ENCODE measurements around the gene POC1A. TPM values are rescaled to one million over a fixed set of nuclear protein-coding genes. Genes with fewer than 3 reads are reported as not detected.

POC1A gene
- total and polyA plus RNA-seq, 9 of the 15 experiments (the other 6 are each of a cell fraction or from before 2014, with no cell fraction given), result 7.2 to 17.5 (median 12.1) TPM

GRCh38 chr3:52052831-52053306 is 101.4 kb downstream of the POC1A start (continued):
- TF ChIP-seq ZBTB17 (CRISPR knock-in tag; IDR thresholded peaks at IDR 0.05) (no peak), ATF1 (CRISPR knock-in tag; IDR thresholded peaks at IDR 0.05) (no peak), ATF1 (tag; IDR thresholded peaks at IDR 0.05) (no peak), ZBTB40 (IDR thresholded peaks at IDR 0.05) (peak; percentile 80), ZBTB40 (CRISPR knock-in tag; IDR thresholded peaks at IDR 0.05) (no peak), NONO (IDR thresholded peaks at IDR 0.05; ENCODE audit: low read depth in 2 of 2, low read length in 1 of 2) (no peak), VEZF1 (CRISPR knock-in tag; IDR thresholded peaks at IDR 0.05) (peak; percentile 47; the same call in 1 of the 2 replicates), PTBP1 (IDR thresholded peaks at IDR 0.05; ENCODE audit: low read depth, low read length) (no peak), ZNF830 (CRISPR knock-in tag; IDR thresholded peaks at IDR 0.05) (no peak), CTCF (IDR thresholded peaks at IDR 0.05 in 2 of 3, conservative IDR thresholded peaks at IDR 0.05 in 1 of 3; ENCODE audit: insufficient read depth in 2 of 3, low read depth in 1 of 3, low read length in 3 of 3) (peak; percentile 48 to 62 (median 59); a peak in 4 of 6 replicates), FOXK2 (conservative IDR thresholded peaks at IDR 0.05 in 1 of 2, IDR thresholded peaks at IDR 0.05 in 1 of 2; ENCODE audit: low read depth in 2 of 2) (peak; percentile 19 to 66; a peak in 2 of 4 replicates), ZBTB5 (IDR thresholded peaks at IDR 0.05) (no peak), PTRF (tag; IDR thresholded peaks at IDR 0.05) (no peak)

All from K562 (cell line).